HEK293 (cell line): ENCODE measurements around the gene TEX19.

ENCODE experiments used
- INSM2 ChIP-seq: fragments of 450-650 bp; formaldehyde crosslinking; IDR thresholded peaks from 2 replicates; pipeline ENCODE4 v1.5.1; 2016; ENCODE audit warnings: missing biosample characterization, missing genetic modification characterization
- KLF16 ChIP-seq: fragments of 450-650 bp; formaldehyde crosslinking; IDR thresholded peaks from 2 replicates; pipeline ENCODE4 v1.5.1; 2017; ENCODE audit warnings: missing biosample characterization, missing genetic modification characterization
- ZBTB10 ChIP-seq: fragments of 450-650 bp; formaldehyde crosslinking; IDR thresholded peaks from 2 replicates; pipeline ENCODE4 v1.5.1; 2016; ENCODE audit warnings: missing biosample characterization, missing genetic modification characterization
- ZBTB20 ChIP-seq: fragments of 450-650 bp; formaldehyde crosslinking; IDR thresholded peaks from 2 replicates; pipeline ENCODE4 v1.5.1; 2016; ENCODE audit warnings: missing biosample characterization, missing genetic modification characterization
- ZBTB44 ChIP-seq: fragments of 450-650 bp; IDR thresholded peaks from 2 replicates; pipeline ENCODE4 v1.5.1; 2018; ENCODE audit warnings: missing biosample characterization, mild to moderate bottlenecking, missing genetic modification characterization
- ZNF114 ChIP-seq: fragments of 450-650 bp; formaldehyde crosslinking; IDR thresholded peaks from 2 replicates; pipeline ENCODE4 v1.5.0; 2017; ENCODE audit warnings: missing biosample characterization, missing genetic modification characterization
- ZNF133 ChIP-seq: fragments of 450-650 bp; formaldehyde crosslinking; IDR thresholded peaks from 2 replicates; pipeline ENCODE4 v1.5.1; 2016; ENCODE audit warnings: missing biosample characterization, missing genetic modification characterization
- ZNF202 ChIP-seq: fragments of 450-650 bp; formaldehyde crosslinking; IDR thresholded peaks from 2 replicates; pipeline ENCODE4 v1.5.1; 2016; ENCODE audit warnings: missing biosample characterization, missing genetic modification characterization, borderline replicate concordance
- ZNF214 ChIP-seq: fragments of 450-650 bp; formaldehyde crosslinking; IDR thresholded peaks from 2 replicates; pipeline ENCODE4 v1.5.1; 2017; ENCODE audit warnings: missing biosample characterization, mild to moderate bottlenecking, missing genetic modification characterization, borderline replicate concordance
- ZNF24 ChIP-seq: fragments of 450-650 bp; formaldehyde crosslinking; IDR thresholded peaks from 2 replicates; pipeline ENCODE4 v1.5.1; 2016; ENCODE audit warnings: missing biosample characterization, missing genetic modification characterization
- ZNF248 ChIP-seq: fragments of 450-650 bp; formaldehyde crosslinking; IDR thresholded peaks from 2 replicates; pipeline ENCODE4 v1.5.1; 2017; ENCODE audit warnings: missing biosample characterization, missing genetic modification characterization
- ZNF335 ChIP-seq: fragments of 450-650 bp; formaldehyde crosslinking; conservative IDR thresholded peaks from 2 replicates; pipeline ENCODE4 v1.5.1; 2016; ENCODE audit warnings: missing biosample characterization, missing genetic modification characterization
- ZNF366 ChIP-seq: fragments of 450-650 bp; formaldehyde crosslinking; conservative IDR thresholded peaks from 2 replicates; pipeline ENCODE4 v1.5.1; 2016; ENCODE audit warnings: missing biosample characterization, missing genetic modification characterization
- ZNF404 ChIP-seq: fragments of 450-650 bp; formaldehyde crosslinking; IDR thresholded peaks from 2 replicates; pipeline ENCODE4 v1.5.1; 2017; ENCODE audit warnings: missing biosample characterization, missing genetic modification characterization
- ZNF416 ChIP-seq: fragments of 450-650 bp; formaldehyde crosslinking; IDR thresholded peaks from 2 replicates; pipeline ENCODE4 v1.5.1; 2016; ENCODE audit warnings: missing biosample characterization, missing genetic modification characterization
- ZNF426 ChIP-seq: fragments of 450-650 bp; formaldehyde crosslinking; IDR thresholded peaks from 2 replicates; pipeline ENCODE4 v1.5.1; 2017; ENCODE audit warnings: missing biosample characterization, missing genetic modification characterization, mild to moderate bottlenecking, inconsistent platforms, moderate library complexity
- ZNF473 ChIP-seq: fragments of 450-650 bp; formaldehyde crosslinking; IDR thresholded peaks from 2 replicates; pipeline ENCODE4 v1.5.1; 2017; ENCODE audit warnings: missing biosample characterization, missing genetic modification characterization
- ZNF600 ChIP-seq: fragments of 450-650 bp; formaldehyde crosslinking; IDR thresholded peaks from 2 replicates; pipeline ENCODE4 v1.5.1; 2016; ENCODE audit warnings: missing biosample characterization, missing genetic modification characterization
- ZNF610 ChIP-seq: fragments of 450-650 bp; formaldehyde crosslinking; IDR thresholded peaks from 2 replicates; pipeline ENCODE4 v1.5.1; 2016; ENCODE audit warnings: missing biosample characterization, missing genetic modification characterization, borderline replicate concordance
- ZNF629 ChIP-seq: fragments of 450-650 bp; formaldehyde crosslinking; IDR thresholded peaks from 2 replicates; pipeline ENCODE4 v1.5.1; 2017; ENCODE audit warnings: missing biosample characterization, missing genetic modification characterization
- ZNF701 ChIP-seq: fragments of 450-650 bp; formaldehyde crosslinking; IDR thresholded peaks from 2 replicates; pipeline ENCODE4 v1.5.1; 2016; ENCODE audit warnings: missing biosample characterization, missing genetic modification characterization
- ZNF707 ChIP-seq: fragments of 450-650 bp; formaldehyde crosslinking; IDR thresholded peaks from 2 replicates; pipeline ENCODE4 v1.5.1; 2016; ENCODE audit warnings: missing biosample characterization, missing genetic modification characterization
- TF ChIP-seq, protein P1 (sequence below): fragments of 450-650 bp; formaldehyde crosslinking; IDR thresholded peaks from 2 replicates; pipeline ENCODE4 v1.5.1; 2016; ENCODE audit warnings: missing biosample characterization, missing genetic modification characterization, borderline replicate concordance
- TF ChIP-seq, protein P2 (sequence below): fragments of 450-650 bp; formaldehyde crosslinking; IDR thresholded peaks from 2 replicates; pipeline ENCODE4; 2016; ENCODE audit warnings: missing biosample characterization, missing genetic modification characterization
- TF ChIP-seq, protein P3 (sequence below): fragments of 450-650 bp; formaldehyde crosslinking; IDR thresholded peaks from 2 replicates; pipeline ENCODE4 v1.5.1; 2017; ENCODE audit warnings: missing biosample characterization, missing genetic modification characterization
- TF ChIP-seq, protein P4 (sequence below): fragments of 450-650 bp; formaldehyde crosslinking; IDR thresholded peaks from 2 replicates; pipeline ENCODE4 v1.5.1; 2016; ENCODE audit warnings: missing biosample characterization, missing genetic modification characterization

The TEX19 gene

GRCh38 chr17:82358465-82359350, at the start of gene TEX19 (continued):
- TF ChIP-seq ZBTB44 (tag by site-specific recombination), result no peak
- TF ChIP-seq ZNF248, result no peak
- TF ChIP-seq ZBTB20 (tag by site-specific recombination), result no peak
- TF ChIP-seq, protein P1, sequence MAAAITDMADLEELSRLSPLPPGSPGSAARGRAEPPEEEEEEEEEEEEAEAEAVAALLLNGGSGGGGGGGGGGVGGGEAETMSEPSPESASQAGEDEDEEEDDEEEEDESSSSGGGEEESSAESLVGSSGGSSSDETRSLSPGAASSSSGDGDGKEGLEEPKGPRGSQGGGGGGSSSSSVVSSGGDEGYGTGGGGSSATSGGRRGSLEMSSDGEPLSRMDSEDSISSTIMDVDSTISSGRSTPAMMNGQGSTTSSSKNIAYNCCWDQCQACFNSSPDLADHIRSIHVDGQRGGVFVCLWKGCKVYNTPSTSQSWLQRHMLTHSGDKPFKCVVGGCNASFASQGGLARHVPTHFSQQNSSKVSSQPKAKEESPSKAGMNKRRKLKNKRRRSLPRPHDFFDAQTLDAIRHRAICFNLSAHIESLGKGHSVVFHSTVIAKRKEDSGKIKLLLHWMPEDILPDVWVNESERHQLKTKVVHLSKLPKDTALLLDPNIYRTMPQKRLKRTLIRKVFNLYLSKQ (tag by site-specific recombination), result no peak
- no peak for TF ChIP-seq ZNF133 (tag by site-specific recombination)
- no peak for TF ChIP-seq ZNF202
- TF ChIP-seq KLF16, result no peak
- peak; percentile 58 for TF ChIP-seq ZNF366
- TF ChIP-seq ZNF24 (tag by site-specific recombination), result no peak
- no peak for TF ChIP-seq ZNF114
- no peak for TF ChIP-seq ZNF701 (tag by site-specific recombination)
- TF ChIP-seq, protein P2, sequence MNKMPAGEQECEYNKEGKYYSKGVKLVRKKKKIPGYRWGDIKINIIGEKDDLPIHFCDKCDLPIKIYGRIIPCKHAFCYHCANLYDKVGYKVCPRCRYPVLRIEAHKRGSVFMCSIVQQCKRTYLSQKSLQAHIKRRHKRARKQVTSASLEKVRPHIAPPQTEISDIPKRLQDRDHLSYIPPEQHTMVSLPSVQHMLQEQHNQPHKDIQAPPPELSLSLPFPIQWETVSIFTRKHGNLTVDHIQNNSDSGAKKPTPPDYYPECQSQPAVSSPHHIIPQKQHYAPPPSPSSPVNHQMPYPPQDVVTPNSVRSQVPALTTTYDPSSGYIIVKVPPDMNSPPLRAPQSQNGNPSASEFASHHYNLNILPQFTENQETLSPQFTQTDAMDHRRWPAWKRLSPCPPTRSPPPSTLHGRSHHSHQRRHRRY (tag by site-specific recombination), result no peak
- no peak for TF ChIP-seq ZNF335
- TF ChIP-seq, protein P3, sequence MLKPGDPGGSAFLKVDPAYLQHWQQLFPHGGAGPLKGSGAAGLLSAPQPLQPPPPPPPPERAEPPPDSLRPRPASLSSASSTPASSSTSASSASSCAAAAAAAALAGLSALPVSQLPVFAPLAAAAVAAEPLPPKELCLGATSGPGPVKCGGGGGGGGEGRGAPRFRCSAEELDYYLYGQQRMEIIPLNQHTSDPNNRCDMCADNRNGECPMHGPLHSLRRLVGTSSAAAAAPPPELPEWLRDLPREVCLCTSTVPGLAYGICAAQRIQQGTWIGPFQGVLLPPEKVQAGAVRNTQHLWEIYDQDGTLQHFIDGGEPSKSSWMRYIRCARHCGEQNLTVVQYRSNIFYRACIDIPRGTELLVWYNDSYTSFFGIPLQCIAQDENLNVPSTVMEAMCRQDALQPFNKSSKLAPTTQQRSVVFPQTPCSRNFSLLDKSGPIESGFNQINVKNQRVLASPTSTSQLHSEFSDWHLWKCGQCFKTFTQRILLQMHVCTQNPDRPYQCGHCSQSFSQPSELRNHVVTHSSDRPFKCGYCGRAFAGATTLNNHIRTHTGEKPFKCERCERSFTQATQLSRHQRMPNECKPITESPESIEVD, result no peak
- no peak for TF ChIP-seq ZNF416 (tag by site-specific recombination)
- TF ChIP-seq ZNF707, result no peak
- no peak for TF ChIP-seq ZNF610 (tag by site-specific recombination)
- TF ChIP-seq ZNF600, result peak; percentile 66; the same call in 1 of the 2 replicates
- TF ChIP-seq ZNF214 (tag by site-specific recombination), result no peak
- peak; percentile 62; the same call in 1 of the 2 replicates for TF ChIP-seq ZBTB10 (tag by site-specific recombination)
- TF ChIP-seq ZNF426 (tag by site-specific recombination), result no peak
- no peak for TF ChIP-seq ZNF404 (tag by site-specific recombination)
- TF ChIP-seq ZNF473, result no peak
- TF ChIP-seq ZNF629, result peak; percentile 27
- TF ChIP-seq, protein P4, sequence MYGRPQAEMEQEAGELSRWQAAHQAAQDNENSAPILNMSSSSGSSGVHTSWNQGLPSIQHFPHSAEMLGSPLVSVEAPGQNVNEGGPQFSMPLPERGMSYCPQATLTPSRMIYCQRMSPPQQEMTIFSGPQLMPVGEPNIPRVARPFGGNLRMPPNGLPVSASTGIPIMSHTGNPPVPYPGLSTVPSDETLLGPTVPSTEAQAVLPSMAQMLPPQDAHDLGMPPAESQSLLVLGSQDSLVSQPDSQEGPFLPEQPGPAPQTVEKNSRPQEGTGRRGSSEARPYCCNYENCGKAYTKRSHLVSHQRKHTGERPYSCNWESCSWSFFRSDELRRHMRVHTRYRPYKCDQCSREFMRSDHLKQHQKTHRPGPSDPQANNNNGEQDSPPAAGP, result 0 out of 2 replicates have a peak, but pooled peaks have one; percentile 35
- TF ChIP-seq INSM2 (tag by site-specific recombination), result no peak
